Measurements from ENCODE around the gene ADD1.

ADD1 gene

GRCh38 chr4:2924765-2925301 lies 81.2 kb downstream of the ADD1 start:
- DNase-seq: no peak

- DNase-seq: no peak
Observed at GRCh38 chr4:2925496-2925895, 81.9 kb downstream of the ADD1 start.

- no peak for DNase-seq
Observed at GRCh38 chr4:2925931-2926860, 82.6 kb downstream of the ADD1 start.

DNA sequence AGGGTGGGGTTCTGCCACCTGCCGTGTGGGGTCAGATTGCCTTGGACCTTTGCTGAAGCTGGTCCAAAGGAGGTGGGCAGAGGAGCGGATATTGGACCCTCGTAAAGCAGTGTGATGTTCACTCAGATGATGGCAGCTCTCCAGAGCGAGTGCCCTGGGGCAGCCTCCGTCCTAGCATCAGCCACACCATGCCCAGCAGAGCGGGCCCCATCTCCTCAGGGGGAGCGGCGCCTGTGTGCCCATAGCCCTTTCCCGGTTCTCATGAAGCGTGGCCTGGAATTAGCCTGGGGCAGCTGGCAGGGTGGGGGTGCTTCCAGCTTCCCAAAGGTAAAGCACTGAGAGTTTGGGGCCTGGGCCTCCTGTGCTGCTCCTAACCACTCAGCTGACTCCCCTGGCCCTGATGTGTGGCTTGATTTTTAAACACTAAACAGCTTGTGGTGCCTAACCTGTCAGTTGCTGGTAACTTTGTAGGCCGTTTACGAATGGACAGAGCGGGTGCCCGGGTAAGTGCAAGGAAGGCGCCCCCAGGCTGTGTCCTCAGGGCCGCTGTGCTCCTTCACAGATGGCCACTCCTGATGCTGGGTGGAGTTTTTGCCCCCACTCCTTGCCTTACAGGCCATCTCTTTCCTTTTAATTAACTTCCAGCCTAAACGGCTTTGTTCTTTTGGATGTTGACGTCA lies 83.5 kb downstream of the ADD1 start:
- no peak for DNase-seq

DNA sequence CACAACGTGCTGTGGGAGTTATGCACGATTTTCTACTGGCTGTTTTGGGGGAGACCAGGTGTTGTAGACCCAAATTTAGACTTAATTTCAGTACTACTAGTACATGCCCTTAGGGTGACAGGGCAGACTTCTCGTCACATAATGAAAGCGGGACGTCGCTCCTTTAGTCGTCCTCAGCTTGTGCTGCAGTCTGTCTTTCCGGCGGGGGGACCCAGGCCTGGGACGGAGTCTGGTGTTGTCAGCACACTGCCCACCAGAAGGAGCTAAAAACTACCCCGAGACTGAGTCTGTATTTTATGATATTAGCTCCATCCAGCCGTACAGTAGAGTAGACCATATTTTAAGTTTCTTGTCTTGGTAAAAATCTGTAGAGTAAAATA lies 84.0 kb downstream of the ADD1 start:
- no peak for DNase-seq

GRCh38 chr4:2928242-2929176 lies 84.9 kb downstream of the ADD1 start:
- no peak for DNase-seq

- DNase-seq: no peak
Observed at GRCh38 chr4:2929469-2929868, 85.8 kb downstream of the ADD1 start.

DNA sequence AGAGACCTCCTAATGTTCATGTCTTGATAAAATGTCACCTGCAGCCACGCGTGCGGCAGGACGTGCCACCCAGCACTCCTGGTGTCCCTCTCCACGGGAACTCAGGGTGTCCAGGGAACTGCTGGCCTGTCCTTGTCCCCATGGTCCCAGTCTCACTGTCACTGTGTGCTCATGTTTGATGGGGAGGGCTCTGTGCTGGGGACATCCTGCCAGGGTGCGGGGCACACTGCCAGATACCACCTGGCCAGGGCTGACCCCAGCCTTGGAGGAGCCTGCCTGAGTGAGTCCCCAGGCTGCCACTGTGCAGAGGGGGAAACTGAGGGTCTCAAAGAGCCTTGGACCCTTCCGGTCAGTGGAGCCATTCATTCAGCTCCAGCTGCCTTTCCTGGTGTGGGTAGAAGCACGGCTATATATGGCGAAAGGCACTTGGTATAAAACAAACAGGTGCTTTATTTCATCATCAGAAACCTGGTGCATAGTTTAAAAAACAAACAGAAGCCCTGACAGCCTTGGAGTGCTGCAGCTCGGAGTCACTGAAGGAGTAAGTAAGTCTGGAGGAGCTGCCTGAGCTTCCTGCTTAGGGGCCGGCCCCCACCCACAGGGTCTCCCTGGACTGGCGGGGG lies 86.6 kb downstream of the ADD1 start:
- no peak for DNase-seq

DNA sequence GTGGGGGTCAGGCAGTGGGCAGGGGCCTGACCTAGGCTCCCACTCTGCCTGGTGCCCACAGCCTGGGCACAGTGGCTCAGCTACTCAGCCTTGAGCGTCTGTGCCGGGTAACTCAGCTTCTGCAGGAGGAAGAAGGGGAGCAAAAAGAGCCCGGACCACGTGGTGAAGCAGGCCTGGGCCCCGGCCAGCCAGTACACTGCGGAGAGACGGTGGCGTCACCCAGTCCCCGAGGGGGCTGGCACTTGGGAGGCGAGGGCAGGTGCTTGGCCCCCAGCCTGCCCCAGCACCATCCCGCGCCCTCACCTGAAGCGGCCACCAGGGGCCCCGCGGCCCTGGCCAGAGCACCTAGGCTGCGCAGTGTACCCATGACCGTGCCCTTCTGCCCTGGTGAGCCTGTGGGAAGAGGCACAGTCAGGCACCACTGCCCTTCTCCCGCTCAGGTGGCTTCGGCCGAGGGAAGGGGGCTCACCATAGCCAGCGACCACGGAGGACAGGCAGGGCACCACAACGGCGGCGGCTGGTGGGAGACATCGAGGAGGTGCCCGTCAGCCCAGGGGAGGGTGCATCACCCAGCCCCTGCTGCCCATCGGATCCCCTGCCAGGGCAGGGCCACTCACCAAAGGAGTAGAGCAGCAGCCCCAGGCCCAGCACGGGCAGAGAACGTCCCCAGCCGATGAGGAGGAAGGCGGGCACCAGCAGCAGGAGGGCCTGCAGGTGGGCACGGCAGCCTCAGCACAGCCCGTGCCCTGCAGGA lies 87.3 kb downstream of the ADD1 start:
- no peak for DNase-seq

DNA sequence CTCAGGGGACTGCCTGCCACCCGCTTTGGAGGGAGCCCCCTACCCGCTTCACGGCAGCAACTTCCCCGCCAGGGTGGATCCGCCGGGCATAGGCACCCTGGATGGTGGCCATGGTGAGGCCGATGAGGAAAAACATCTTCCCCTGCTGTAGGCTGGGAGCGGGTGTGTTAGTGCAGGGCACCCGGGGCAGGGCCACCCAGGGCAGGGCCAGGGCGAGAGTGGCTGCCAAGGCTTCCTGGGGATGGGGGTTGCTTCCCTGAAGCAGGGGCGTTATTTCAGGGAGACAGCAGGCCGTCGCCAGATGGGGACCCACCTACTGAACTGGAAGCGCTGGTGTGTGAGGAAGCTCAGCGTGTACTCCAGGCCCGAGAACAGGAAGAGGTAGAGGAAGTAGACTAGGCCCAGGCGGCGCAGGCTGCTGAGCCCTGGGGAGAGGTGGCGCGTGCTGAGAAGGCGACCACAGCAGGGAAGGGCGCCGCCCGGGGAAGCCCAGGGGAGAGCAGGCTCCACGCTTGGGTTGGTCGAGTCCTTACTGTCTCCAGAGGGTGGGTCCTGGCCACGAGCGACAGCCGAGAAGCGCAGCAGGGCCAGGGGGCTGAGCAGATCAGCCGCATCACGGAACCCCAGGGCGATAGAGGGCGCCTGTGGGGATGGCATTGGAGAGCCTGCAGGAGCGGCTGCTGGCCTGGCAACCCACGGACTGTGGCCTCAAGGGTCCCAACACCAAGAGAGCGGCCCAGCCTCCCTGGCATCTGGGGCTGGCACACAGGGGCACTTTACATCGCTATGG lies 88.1 kb downstream of the ADD1 start:
- peak; percentile 73 to 79 for DNase-seq

DNA sequence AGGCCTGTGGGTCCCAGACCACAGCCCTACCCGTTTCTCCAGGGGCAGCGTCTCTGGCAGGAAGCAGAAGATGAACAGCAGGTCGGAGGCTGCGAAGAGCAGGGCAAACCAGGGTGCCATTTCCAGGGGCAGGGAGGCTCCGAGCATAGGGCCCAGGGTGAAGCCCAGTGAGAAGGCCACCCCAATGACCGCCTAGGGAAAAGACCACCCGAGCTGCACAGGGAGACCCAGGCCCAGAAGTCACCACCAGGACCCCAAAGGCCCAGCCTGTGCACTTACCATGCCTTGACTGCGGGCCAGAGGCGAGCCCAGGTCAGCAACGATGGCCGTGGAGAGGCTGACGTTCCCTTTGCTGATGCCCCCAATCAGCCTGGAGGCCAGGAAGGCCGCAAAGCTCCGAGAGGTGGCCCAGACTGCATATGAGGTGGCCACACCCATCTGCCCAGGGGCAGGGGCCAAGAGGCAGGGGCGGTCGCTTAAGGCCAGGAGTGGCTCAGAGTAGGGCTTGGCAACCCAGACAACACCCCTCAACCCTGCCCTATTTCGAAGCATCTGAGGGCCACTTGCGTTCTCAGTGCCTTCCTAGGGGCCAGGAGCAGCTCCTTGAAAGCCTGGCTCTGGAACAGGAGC lies 88.8 kb downstream of the ADD1 start:
- no peak for DNase-seq

GRCh38 chr4:2932951-2933565 lies 89.4 kb downstream of the ADD1 start:
- DNase-seq: peak in 1 of 2 donors; percentile 34

DNA sequence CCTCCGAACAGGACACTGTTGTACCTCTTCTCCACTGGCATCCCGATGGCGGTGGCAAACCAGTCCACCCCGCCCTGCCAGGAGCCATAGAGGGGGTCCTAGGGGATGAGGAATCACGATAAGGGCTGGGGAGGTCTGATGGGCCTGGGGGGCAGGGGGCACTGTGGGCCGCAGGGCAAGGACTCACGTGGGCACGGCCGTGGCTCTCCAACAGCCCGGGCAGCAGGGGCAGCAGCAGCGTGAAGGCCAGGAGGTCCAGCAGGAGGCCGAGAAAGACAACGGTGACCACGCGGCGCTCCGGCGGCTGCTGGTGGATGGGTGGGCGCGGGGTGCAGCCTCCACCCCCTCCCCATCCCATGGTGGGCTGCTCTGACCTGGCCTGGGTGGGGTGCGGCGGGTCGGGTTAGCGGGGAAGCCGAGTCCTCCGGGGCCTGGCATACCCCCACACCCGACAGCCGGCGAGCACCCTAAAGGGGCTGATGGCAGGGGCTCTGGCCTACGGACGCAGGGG lies 90.0 kb downstream of the ADD1 start:
- no peak for DNase-seq

DNA sequence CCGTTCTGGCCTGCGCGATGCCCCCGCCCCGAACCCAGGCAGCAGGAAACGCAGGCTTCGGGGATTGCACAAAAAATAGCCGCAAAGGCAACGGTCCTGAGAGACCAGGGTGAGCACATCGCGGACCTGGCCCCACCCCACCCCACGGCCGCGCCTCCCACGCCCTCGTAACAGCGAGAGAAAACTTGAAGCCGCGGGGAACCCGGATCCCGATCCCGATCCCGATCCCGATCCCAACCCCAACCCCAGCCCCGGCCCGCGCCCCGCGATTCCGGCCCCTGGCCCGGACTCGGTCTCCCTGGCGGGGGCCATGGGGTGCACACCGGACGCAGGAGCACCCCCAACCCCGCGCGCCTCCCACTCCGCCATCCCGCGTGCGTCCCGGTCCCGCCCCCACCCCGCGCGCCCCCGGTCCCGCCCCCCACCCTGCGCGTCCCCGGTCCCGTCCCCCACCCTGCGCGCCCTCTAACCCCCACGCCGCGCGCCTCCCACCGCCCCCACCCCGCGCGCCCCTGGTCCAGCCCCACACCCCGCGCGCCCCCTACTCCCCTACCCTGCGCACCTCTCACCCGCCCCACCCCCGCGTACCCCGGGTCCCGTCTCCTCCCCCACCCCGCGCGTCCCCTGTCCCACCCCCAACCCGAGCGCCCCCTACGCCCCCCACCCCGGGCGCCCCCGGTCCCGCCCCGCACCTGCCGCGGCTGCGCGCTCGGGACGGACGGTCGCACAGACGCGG lies 90.6 kb downstream of the ADD1 start:
- peak; percentile 43 to 50 for DNase-seq

GRCh38 chr4:2934813-2935761 lies 91.4 kb downstream of the ADD1 start:
- DNase-seq: peak; percentile 91 to 95

- peak; percentile 47 to 79 for DNase-seq
Observed at GRCh38 chr4:2935762-2936743, 92.4 kb downstream of the ADD1 start.
